GM19023 (cell line): Measurements from ENCODE around the gene ZNF316.

Experiments used
- ATAC-seq: cut with Tn5 transposase; IDR thresholded peaks from one replicate; pipeline ENCODE4 v1.9.1; 2021; ENCODE audit warnings: mild to moderate bottlenecking, moderate library complexity; ENCODE audit not compliant: unreplicated experiment

Gene ZNF316

DNA sequence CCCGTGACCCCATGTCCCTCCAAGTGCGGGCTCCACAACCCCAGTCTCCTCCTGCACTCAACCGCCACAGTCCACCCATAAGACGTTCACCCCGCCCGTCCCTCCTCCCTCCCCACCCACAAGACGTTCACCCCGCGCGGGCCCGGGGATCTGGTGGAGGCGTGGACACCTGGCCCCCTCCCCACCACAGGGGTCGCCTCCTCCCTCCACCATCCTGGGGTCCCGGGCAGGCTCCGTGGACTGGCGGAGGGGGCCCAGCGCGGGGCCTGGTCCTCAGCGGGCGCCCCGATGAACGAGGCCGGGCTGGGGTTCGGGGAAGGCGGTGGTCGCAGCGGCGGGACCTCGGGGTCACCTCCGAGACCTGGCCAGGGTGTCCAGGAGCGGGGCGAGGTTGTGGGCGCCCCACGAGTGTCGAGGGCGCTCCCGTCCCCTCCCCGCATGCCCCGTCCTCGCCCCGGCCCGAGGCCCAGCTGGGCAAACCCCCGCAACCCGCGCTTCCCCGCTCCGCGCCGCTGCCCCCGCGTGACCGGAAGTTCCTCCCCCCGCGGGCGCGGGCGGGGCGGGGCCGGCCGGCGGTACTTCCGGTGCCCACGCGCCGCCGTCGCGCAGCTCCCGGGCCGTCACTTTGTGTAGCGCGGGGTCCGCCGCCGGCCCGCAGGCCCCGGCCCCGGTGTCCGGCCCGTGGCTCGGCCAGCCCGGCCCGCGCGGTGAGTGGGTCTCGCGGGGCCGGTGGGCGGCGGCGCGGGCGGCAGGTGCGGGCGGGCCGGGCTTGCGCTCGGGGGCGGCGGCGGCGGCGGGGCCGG is at the start of gene ZNF316:
TSS of gene ZNF316 (plus strand) at position 578 of the 803 bp plus-strand sequence. CDS start 5,092 bp downstream, outside the sequence.
- peak; percentile 73 for ATAC-seq

DNA sequence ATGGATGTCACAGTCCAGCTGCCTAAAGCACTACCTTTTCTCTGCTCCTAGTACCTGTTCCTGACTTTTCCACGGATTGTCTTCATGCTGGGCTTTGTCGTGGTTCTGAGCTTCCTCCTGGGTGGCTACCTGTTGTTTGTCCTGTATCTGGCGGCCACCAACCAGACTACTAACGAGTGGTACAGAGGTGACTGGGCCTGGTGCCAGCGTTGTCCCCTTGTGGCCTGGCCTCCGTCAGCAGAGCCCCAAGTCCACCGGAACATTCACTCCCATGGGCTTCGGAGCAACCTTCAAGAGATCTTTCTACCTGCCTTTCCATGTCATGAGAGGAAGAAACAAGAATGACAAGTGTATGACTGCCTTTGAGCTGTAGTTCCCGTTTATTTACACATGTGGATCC is 48.6 kb upstream of the ZNF316 start:
- no peak for ATAC-seq

DNA sequence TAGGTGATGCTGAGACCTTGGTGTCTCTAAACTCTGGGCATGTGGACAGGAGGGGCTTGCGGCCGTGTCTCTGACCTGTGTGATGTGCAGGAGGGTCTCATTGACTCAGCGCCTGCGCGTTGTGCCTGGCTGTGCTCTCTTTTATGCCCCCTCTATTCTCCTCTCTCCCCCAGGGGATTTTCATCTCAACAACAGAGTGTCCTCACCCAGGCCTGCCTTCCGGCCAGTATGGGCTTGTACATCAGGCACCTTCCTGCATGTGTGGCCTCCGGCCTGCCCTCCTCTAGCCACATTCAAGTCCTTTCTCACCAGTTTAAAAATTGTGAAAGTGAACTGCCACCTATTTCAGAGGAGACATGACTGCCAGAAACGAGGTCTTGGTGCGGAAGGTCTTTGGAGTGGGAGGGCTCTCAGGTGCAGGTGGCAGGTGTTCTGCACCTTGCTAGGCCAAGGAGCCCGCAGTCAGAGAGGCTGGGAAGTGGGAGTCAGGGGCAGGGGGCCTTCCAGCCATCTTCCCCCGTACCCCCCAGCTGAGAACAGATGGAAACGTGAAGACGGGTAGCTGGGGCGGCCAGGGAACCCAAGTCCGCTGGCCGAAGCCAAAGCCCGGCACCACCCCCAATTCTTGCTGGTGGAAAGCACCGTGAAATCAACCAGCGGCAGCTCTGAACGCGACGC is 47.8 kb upstream of the ZNF316 start:
- no peak for ATAC-seq

DNA sequence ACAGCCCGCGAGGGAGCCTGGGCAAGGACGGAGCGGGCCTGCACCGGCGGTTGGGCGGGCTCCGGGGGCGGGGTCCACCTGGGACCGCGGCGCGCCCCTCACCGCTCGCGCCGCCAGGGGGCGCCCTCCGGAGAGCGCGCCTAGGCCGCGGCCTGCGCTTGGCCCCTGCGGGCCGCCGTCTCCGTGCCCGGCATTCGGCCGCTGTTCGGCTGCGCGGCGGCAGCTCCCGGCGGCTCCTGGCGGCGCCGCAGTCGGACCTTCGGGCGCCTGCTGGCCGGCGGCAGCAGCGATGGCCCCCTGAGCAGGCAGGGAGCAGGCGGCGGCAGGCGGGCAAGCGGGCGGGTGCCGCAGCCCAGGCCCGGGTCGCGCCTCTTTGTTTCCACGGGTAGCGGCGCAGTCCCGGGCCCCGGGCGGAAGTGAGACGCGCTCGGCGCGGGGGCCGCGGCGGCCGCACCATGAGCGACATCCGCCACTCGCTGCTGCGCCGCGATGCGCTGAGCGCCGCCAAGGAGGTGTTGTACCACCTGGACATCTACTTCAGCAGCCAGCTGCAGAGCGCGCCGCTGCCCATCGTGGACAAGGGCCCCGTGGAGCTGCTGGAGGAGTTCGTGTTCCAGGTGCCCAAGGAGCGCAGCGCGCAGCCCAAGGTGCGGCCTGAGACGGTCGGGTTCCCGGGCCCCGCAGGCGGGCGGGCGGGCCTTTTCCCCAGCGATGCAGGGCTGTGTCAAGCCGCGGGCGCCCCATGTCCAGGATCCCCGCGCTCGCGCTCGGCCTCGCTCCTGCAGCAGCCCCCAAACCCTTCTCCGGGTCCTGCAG is 47.1 kb upstream of the ZNF316 start, which contains the start of gene INTS15:
TSS of gene INTS15 (plus strand) at position 193 of the 816 bp plus-strand sequence. CDS start at position 456, 263 bp downstream.
- peak; percentile 87 for ATAC-seq

DNA sequence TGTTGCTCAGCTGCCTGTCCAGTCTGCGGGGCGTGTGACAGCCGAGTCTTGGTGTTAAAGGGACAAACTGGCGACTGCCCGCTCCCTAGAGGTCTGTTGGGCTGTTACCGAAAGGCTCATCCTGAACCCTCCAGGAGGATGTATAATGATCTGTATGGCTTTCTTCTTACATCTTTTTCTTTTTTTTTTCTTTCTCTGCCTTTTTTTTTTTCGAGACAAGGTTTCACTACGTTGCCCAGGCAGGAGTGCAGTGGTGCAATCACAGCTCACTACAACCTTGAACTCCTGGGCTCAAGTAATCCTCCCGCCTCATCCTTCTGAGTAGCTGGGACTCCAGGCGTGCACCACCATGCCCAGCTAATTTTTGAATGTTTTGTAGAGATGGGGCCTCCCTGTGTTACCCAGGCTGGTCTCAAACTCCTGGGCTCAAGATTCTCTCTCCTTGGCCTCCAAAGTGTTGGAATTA is 46.4 kb upstream of the ZNF316 start:
- ATAC-seq: peak; percentile 27

DNA sequence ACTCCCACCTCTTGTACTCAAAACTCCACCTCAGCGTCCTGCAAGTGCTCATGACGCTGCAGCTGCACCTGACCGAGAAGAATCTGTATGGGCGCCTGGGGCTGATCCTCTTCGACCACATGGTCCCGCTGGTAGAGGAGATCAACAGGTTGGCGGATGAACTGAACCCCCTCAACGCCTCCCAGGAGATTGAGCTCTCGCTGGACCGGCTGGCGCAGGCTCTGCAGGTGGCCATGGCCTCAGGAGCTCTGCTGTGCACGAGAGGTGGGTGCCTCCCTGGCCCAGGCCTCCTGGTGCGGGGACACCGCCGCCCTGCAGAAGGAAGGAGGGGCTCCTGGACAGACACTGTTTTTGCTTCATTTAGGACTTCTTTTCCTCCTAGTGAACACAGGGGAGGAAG is 37.0 kb upstream of the ZNF316 start:
- ATAC-seq: no peak

DNA sequence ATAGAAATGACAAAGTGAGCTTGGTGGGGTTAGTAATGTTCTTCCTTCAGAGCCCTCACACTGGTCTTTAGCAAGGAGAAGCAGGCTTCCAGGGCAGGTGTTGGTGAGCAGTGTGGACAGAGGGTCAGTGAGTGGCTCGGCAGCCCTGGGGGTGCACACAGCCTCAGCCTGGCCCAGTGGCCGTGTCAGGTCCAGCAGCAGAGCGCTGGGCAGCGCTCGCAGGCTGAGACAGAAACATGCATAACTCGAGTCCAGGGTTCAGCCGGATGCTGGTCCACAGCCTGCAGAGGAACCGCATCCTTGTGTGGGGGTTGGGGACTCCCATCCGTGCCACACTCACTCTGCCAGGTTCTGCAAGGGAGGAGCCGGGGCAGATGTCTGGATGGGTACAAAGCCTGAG is 32.7 kb upstream of the ZNF316 start:
- ATAC-seq: no peak

DNA sequence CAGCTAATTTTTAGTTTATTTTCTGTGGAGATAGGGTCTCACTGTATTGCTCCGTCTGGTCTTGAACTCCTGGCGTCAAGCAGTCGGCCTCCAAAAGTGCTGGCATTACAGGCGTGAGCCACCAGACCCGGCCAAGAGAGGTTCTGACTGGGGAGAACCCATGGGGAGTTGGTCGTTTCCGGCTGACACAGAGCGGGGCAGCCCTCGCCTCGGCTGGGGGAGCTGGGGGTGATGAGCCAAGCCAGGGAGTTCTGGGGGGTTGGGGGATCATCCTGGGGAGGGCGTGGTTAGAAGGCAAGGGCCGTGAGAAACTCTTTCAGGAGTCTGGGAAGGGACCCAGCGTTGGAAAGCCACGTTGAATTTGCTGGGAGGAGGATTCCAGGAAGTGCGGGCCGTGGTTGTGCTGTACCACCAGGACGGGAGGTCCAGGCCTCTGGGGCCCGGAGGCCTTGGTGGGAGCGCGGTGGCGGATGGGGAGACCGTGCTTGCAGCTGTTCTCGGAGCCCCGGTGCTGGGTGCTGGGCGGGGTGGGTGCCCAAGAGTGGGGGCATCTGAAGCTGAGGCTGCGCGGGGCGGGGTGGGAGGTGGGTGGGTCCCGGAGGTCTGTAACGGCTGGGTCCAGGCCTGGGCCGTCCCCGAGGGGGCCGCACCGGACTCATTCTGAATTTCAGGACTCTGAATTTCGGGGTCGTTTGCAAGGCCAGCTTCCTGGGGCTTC is 30.1 kb upstream of the ZNF316 start:
- no peak for ATAC-seq

DNA sequence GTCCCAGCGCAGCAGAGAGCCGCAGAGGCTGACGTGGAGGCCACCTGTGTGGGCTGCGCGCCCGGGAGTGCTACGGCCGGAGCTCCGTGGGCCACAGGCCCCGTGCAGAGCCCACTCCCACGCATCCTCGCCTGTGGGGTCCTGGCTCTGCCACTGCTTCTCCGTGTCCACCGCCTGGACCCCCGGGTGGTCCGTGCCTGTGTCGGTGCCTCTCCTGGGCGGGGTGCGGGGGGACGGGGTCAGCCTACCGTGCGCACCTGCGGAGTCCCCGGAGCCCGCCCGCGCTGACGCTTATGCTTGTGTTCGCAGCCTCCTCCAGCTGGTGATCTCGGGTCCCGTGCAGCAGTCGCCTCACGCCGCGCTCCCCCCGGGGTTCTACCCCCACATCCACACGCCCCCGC is 29.5 kb upstream of the ZNF316 start:
- no peak for ATAC-seq

DNA sequence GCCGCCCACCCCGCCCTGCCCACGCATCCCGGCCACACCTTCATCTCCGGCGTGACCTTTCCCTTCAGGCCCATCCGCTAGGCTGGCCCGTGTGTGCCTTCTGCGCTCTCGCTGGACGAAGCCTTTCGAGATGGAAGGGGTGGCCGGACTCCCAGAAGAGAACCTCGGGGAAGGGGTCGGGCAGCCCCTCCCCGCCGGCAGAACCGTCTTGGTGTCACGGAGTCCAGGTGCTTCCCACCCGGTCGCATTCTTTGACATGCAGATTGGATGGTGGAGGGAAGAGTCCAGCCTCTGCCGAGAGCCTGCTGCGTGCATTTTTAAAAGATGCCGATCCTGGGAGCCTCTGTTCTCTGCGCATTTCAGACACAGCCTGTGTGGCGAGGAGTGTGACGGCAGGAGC is 29.0 kb upstream of the ZNF316 start:
- no peak for ATAC-seq

DNA sequence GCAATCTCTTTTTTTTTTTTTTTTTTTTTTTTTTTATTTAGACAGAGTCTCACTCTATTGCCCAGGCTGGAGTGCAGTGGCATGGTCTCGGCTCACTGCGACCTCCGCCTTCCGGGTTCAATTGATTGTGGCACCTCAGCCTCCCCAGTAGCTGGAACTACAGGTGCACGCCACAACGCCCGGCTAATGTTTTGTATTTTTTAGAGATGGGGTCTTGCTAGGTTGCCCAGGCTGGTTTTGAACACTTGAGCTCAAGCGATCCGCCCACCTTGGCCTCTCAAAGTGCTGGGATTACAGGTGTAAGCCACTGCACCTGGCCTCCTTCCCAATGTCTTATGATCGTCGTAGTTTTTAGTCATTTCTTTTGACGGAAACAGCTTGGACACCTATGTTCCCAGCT is 28.3 kb upstream of the ZNF316 start:
- ATAC-seq: no peak

DNA sequence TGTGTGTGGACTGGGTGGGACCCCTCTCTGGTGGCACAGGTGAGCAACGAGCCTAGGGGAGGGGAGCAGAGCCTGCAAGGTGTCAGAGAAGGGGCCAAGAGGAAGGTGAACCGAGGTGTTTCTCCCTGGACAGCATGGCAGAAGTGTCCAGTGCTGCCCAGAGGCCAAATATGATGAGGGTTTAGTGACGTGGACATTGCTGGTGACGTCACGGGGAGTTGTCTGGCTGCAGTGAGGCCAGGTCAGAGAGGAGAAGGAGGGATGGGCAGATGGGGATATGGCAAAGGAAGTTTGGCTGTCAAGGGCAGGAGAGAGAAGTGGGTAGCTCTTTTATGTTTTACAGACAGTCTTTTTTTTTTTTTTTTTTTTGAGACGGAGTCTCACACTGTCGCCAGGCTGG is 24.3 kb upstream of the ZNF316 start:
- no peak for ATAC-seq

DNA sequence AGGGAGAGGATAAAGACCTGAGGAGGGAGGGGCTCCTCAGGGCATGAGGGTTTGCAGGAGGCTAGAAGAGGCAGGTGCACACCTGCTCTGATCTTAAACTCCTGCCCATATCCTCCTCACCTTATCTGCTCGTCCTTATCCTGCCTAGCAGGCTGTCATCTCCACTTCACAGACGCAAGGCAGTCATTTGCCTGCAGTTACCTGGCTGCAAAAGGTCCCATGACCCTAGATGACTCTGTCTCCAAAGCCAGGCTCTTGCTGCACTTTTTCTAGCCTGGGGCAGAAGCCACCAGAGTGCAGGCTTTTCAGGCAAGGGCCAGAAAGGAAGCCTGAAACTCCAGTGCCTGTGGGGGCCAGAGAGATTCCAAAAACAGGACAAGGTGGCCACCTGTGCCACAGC is 23.4 kb upstream of the ZNF316 start:
- no peak for ATAC-seq

DNA sequence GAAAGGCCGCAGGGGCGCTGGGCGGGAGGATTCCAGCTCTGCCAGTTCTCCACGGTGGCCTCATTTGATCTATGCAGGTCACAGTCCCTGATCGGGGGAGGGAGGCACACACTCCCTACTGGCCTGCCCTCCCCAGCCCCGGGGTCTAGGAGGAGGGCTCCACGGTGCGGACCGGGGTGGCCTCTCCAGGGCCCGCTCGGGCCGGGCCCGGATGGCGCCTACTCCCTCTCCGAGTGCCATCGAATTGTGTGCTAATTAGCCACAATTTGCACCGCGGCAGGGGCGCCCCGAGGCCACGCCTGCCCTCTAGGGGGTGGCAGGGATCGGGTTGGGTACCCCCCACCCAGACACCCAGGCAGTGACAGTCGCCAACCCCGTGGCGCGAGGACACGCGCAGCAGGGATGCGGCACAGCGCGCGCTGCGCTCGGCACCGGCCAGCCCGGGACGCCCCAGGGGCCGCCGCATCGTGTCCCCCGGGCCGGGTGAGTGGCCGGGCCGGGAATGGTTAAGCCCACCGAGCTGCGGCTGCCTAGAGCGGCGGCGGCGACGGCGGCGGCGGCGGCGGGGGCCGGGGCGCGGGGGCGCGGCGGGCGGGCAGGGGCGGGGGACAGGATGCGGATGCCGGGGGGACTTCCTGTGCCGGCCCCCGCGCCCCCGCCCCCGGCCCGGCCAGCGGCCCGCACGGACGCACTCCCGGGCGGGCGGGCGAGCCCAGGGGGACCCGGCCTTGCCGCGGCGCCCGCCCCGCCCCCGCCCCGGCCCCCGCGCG is 22.0 kb upstream of the ZNF316 start, which contains the start of gene ZNF853:
TSS of gene ZNF853 (plus strand) at position 658 of the 770 bp plus-strand sequence. CDS start 565 bp downstream, outside the sequence.
- no peak for ATAC-seq

DNA sequence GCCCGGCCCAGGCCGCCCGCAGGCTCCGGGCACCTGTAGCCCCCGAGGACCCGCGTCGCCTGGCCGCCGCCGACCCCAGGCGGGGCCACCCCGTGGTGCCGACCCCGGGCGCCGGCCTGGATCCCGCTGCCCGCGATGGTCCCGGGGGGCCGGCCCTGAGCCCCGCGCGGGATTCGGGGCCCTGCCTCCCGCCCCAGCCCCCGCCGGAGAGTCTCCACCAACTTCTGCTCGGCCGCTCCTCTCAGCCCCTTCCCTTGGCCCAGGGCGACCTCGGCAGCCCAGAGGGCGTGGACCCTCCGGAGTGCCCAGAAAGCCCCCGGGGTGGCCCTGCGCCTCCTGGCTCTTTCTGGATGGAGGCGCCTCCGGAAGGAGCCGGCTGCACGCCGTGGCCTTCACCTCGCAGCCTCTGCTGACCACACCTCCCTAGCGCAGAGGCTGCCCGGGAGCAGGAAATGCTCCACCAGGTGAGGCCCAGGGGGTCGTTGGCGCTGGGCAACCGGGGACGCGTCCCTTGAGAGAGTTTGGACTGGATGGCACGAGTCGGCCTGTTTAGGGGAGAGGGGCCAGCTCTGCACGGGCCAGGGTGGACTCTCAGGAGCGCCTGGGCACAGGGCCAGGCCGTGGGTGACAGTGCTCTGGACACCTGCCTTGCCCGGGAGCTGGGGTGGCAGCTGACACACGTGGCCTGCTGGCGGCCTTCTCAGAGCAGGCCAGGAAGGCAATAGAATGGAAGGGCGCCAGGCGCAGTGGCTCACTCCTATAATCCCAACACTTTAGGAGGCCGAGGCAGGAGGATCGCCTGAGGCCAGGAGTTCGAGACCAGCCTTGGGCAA is 21.2 kb upstream of the ZNF316 start:
- ATAC-seq: no peak

DNA sequence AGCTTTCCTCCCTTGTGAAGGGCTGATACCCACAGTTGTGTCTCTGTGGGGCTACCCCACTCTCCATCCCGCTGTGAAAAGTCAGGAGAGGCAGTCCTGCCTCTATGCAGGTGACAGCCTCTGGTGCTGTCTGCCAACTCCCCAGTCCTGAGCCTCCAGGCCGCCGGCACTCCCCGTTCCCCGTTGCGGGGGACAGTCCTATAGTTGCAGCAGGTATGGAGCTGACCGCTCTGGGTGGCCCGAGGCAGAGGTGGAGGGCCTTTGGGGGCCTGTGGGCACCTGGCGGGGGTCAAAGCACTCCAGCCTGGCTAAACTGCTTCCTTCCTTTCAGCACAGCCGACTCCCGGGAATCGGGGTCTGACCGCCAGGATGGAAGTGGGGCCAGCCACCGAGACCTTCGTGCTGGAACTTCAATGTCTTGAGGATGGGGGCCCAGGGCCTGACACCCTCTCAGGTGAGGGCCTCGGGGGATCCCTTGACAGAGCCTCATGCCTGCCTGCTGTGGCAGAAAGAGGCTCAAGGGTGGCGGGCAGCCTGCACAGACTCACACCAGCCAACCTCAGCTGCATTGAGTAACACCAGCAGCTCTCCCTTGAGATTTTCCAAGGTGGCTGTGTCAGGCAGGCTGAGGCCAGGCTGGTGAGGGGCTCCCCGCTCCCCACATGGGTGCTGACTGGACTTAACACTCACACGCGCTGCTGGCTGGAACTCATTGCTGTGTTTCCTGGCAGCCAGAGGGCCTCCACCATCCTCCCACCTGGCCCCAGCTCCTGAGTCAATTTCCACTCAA is 20.1 kb upstream of the ZNF316 start:
- ATAC-seq: no peak

DNA sequence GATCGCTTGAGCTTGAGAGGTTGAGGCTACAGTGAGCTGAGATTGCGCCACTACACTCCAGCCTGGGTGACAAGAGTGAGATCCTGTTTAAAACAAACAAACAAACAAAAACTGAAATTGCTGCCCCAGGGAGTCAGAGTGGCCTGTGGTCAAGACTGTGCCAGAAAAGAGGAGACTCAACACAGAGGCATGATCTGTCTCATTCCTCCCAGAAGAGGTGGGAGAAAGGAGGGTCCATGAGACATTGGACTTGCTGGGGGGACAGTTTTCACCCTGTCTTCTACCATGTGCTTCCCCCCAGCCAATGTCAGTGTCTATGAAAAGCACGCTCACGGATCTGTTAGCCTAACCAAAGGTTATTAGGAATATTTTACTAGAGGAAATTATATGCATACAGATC is 18.5 kb upstream of the ZNF316 start:
- no peak for ATAC-seq

DNA sequence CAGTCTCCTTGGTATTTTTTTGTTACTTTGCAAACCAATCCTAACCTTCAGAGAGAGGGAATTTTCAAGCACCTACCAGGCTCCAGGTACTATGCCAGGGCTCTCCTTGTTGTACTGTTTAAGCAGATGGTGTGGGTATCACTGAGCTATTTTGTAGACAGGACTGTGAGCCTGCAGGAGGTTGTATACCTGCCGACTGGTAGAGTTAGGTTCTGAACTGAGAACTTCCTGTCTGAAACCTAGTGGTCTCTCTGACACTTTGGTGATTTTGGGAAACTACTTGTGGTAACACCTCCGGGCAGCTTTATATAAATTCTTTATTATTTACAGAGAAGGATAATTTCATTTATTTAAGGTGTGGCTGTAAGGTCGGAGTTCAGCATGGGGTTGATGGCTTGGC is 17.2 kb upstream of the ZNF316 start:
- no peak for ATAC-seq
